Neutrophil (primary cell): Measurements from ENCODE around the gene MATN4.

Experiments
- H3K27ac ChIP-seq: fragments of 200-600 bp; sonication (generic); 2 replicates; pipeline ENCODE4 v1.5.1; 2016; ENCODE audit warnings: mild to moderate bottlenecking, moderate library complexity
- H3K27me3 ChIP-seq: fragments of 200-600 bp; sonication (generic); 2 replicates; pipeline ENCODE4 v1.6.0; 2016; ENCODE audit warnings: mild to moderate bottlenecking
- H3K36me3 ChIP-seq: fragments of 200-600 bp; sonication (generic); 2 replicates; pipeline ENCODE4 v1.5.1; 2017
- H3K4me1 ChIP-seq, 2 experiments: fragments of 200-600 bp in 1 of 2; sonication (generic) in 1 of 2; 1 replicate in 1 of 2; 2 replicates in 1 of 2; pipeline versions ENCODE4 v1.5.1 to v1.6.1; 2013 to 2016; ENCODE audit warnings: low read depth in 1 of 2, low read length in 1 of 2, mild to moderate bottlenecking in 1 of 2, moderate library complexity in 1 of 2; ENCODE audit not compliant: control insufficient read depth in 1 of 2, insufficient read depth in 1 of 2
- H3K4me3 ChIP-seq, 2 experiments: fragments of 200-600 bp in 1 of 2; sonication (generic) in 1 of 2; 1 replicate in 1 of 2; 2 replicates in 1 of 2; pipeline ENCODE4 v1.5.1; 2013 to 2016; ENCODE audit warnings: low read depth in 1 of 2, low read length in 1 of 2, mild to moderate bottlenecking in 1 of 2, moderate library complexity in 1 of 2
- H3K9me3 ChIP-seq: fragments of 200-600 bp; sonication (generic); 2 replicates; pipeline ENCODE4 v1.5.1; 2016
- TF ChIP-seq, protein P1 (sequence below): fragments of 200-600 bp; sonication (generic); IDR thresholded peaks from 2 replicates; pipeline ENCODE4 v1.5.1; 2016; ENCODE audit warnings: antibody characterized with exemption

Gene MATN4

DNA sequence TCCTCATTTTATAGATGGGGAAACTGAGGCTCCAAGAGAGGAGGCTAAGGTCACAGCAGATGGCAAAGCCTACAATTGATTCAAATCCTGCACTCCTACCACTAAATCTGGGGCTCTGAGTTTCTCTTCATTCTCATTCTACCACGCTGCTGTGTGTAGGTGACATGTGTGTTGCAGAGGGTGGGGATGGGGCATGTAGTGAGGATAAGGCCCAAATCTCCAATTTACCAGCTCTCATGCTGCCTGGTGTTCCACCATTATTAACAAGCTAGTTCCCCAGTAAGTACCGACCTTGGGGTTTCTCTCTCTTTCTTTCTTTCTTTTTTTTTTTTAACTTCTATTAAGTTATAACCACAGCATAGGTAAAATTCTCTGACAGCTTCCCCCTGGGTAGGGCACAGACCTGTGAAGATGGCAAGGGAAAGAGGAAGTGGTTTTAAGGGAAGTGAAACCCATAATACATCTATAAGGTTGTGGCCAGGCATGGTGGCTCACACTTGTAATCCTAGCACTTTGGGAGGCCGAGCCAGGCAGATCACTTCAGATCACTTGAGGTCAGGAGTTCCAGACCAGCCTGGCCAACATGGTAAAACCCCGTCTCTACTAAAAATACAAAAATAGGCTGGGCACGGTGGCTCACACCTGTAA lies 13.0 kb upstream of the MATN4 start:
- Histone ChIP-seq H3K9me3 (no peaks in the 10 kb centered on the region), H3K36me3 (no peaks in the 10 kb centered on the region), H3K4me3 (no peak overlapping the region), H3K27me3 (peaks cover 23% of the 10 kb centered on the region), H3K27ac (peak overlapping the region; percentile 52), H3K4me1 (peaks cover 9 to 19% of the 10 kb centered on the region in 2 experiments)
- TF ChIP-seq, protein P1, sequence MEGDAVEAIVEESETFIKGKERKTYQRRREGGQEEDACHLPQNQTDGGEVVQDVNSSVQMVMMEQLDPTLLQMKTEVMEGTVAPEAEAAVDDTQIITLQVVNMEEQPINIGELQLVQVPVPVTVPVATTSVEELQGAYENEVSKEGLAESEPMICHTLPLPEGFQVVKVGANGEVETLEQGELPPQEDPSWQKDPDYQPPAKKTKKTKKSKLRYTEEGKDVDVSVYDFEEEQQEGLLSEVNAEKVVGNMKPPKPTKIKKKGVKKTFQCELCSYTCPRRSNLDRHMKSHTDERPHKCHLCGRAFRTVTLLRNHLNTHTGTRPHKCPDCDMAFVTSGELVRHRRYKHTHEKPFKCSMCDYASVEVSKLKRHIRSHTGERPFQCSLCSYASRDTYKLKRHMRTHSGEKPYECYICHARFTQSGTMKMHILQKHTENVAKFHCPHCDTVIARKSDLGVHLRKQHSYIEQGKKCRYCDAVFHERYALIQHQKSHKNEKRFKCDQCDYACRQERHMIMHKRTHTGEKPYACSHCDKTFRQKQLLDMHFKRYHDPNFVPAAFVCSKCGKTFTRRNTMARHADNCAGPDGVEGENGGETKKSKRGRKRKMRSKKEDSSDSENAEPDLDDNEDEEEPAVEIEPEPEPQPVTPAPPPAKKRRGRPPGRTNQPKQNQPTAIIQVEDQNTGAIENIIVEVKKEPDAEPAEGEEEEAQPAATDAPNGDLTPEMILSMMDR = no peak

DNA sequence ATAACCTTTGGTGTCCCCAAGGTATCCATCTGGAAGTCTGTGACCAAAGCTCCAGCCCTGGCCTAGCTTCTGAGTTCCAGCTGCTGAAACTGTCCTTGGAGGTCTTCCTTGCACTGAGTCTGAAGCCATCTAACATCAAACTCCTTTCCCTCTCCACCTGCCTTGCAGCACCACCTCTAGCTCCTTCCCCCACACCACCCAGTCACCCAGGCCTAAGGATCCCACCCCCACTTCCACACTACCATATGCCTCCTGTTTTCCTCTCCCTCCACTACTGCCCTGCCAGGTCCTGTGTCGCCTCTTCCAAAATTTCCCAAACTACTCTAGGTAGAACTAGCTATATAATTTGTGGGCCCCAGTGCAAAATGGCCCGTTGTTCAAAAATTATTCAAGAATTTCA lies 10.8 kb upstream of the MATN4 start:
- peaks cover 45% of the 10 kb centered on the region for H3K27me3 ChIP-seq
- H3K4me1 ChIP-seq = peaks cover 9 to 19% of the 10 kb centered on the region in 2 experiments
- H3K4me3 ChIP-seq = no peak overlapping the region
- TF ChIP-seq, protein P1 = no peak
- no peak overlapping the region for H3K27ac ChIP-seq
- no peaks in the 10 kb centered on the region for H3K36me3 ChIP-seq
- H3K9me3 ChIP-seq = no peaks in the 10 kb centered on the region

DNA sequence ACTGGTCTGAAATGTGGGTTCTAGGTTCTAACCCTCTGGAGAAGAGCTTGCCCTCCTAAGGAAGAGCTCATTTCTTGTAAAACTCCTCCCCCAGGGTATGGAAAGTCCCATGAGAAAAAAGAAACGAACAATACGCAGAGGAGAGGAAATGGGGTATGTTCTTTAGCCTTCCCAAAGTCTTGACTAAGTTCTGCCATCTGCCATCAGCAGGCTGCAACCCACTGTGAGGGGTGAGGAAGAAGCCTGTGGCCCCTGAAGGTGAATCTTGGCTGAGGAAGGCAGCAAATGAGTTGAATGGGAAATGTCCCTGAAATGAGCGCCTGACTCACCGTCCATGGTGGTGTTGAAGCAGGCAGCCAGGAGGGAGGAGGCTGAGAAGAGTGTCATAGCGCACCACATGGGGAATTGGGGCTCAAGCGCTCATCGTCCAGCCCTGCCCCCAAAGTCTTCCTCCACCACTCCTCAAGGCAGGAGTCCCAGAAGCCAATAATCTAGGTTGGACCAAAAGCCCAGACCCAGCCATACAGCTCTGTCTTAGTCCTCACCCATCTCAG lies 10.4 kb upstream of the MATN4 start:
- Histone ChIP-seq H3K27me3 (peaks cover 49% of the 10 kb centered on the region), H3K4me3 (no peak overlapping the region), H3K4me1 (peaks cover 9 to 19% of the 10 kb centered on the region in 2 experiments), H3K36me3 (no peaks in the 10 kb centered on the region), H3K9me3 (no peaks in the 10 kb centered on the region), H3K27ac (no peak overlapping the region)
- TF ChIP-seq, protein P1 = no peak

DNA sequence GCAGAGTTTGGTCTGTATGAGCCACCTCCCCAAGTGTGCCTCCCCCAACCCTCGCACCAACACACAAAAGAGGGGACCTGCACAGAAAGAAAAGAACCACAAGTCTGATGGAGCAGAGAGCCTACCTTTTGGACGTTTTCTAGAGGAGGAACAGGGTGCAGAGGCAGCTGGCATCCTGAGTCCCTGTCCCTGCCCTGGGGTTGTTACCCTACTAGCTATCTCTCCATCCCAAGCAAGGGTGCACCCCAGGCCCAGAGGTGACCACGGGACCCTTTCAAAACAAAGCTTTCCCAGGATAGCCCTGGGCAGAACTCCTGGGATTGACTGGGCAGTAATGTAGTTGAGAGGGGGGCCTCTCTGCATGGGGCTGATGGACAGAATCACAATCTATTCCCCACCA lies 9.7 kb upstream of the MATN4 start:
- Histone ChIP-seq H3K4me1 (peaks cover 9 to 19% of the 10 kb centered on the region in 2 experiments), H3K27ac (no peak overlapping the region), H3K27me3 (peaks cover 56% of the 10 kb centered on the region), H3K4me3 (no peak overlapping the region), H3K36me3 (no peaks in the 10 kb centered on the region), H3K9me3 (no peaks in the 10 kb centered on the region)
- TF ChIP-seq, protein P1 = no peak

DNA sequence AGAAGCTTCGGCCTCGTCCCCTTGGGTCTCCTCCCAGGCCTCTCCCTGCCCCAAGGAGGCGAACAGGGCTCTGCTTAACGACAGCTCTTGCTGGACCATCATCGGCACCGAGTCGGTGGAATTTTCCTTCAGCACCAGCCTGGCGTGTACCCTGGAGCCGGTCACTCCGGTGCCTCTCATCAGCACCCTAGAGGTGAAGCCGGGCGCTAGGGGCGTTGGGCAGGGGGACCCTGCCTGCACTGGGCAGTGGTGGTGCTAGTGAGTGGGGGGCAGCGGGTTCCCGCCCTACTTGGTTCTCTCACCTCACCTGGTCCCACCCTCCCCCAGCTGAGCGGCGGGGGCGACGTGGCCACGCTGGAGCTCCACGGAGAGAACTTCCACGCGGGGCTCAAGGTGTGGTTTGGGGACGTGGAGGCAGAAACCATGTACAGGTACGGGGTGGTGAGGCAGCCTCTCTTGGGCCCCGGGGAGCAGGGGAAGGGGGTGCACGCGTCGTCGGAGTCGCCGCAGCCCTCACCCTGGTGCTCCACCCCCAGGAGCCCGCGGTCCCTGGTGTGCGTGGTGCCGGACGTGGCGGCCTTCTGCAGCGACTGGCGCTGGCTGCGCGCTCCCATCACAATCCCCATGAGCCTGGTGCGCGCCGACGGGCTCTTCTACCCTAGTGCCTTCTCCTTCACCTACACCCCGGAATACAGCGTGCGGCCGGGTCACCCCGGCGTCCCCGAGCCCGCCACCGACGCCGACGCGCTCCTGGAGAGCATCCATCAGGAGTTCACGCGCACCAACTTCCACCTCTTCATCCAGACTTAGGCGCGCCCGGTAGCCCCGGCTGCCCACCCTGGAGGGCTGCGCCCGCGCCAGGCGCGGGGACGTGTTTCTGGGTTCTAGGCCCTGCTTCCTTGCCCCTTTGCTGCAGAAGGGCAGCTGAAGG lies 8.3 kb upstream of the MATN4 start:
- Histone ChIP-seq H3K27ac (no peak overlapping the region), H3K9me3 (no peaks in the 10 kb centered on the region), H3K27me3 (peaks cover 68% of the 10 kb centered on the region), H3K4me3 (no peak overlapping the region), H3K4me1 (peaks cover 9 to 23% of the 10 kb centered on the region in 2 experiments), H3K36me3 (no peaks in the 10 kb centered on the region)
- TF ChIP-seq, protein P1 = no peak
